Mesenchymal stem cell (in vitro differentiated cells and primary cell): Measurements from ENCODE around the gene RAB4B.

Experiments used
- DNase-seq: peaks from one replicate; pipeline ENCODE4 v3.0.0-alpha.2; 2013
- H2AFZ ChIP-seq: one replicate; pipeline ENCODE4 v1.6.1; 2013; ENCODE audit warnings: low read depth, mild to moderate bottlenecking, control low read depth, inconsistent platforms, low read length, moderate library complexity
- H2AK5ac ChIP-seq: 2 replicates; pipeline ENCODE4 v1.6.1; 2013; ENCODE audit warnings: low read length, moderate library complexity, mild to moderate bottlenecking, inconsistent platforms; ENCODE audit not compliant: severe bottlenecking
- H2BK120ac ChIP-seq: one replicate; pipeline ENCODE4 v1.6.1; 2013; ENCODE audit warnings: low read depth, mild to moderate bottlenecking, inconsistent platforms, low read length, moderate library complexity
- H2BK12ac ChIP-seq, 2 experiments: one replicate each; pipeline ENCODE4 v1.6.1; 2013; ENCODE audit warnings: inconsistent platforms in 2 of 2, low read length in 2 of 2, mild to moderate bottlenecking in 2 of 2, moderate library complexity in 2 of 2, control low read depth in 1 of 2
- H2BK15ac ChIP-seq: one replicate; pipeline ENCODE4 v1.6.1; 2013; ENCODE audit warnings: mild to moderate bottlenecking, low read depth, inconsistent platforms; ENCODE audit not compliant: poor library complexity, severe bottlenecking
- H2BK5ac ChIP-seq: 2 replicates; pipeline ENCODE4 v1.6.1; 2013; ENCODE audit warnings: low read depth, mild to moderate bottlenecking, low read length, control low read depth, inconsistent platforms; ENCODE audit not compliant: poor library complexity, severe bottlenecking
- H3K14ac ChIP-seq, 2 experiments: one replicate each; pipeline ENCODE4 v1.6.1; 2013; ENCODE audit warnings: inconsistent platforms in 2 of 2, low read length in 2 of 2, control low read depth in 1 of 2, mild to moderate bottlenecking in 1 of 2, moderate library complexity in 1 of 2
- H3K18ac ChIP-seq, 2 experiments: one replicate each; pipeline ENCODE4 v1.6.1; 2013; ENCODE audit warnings: inconsistent platforms in 2 of 2, low read length in 2 of 2, control low read depth in 1 of 2, low read depth in 1 of 2, mild to moderate bottlenecking in 1 of 2
- H3K23ac ChIP-seq, 2 experiments: one replicate each; pipeline ENCODE4 v1.6.1; 2013; ENCODE audit warnings: inconsistent platforms in 2 of 2, low read length in 2 of 2, mild to moderate bottlenecking in 2 of 2, moderate library complexity in 2 of 2, control low read depth in 1 of 2
- H3K27ac ChIP-seq: 2 replicates; pipeline ENCODE4 v1.5.1; 2013; ENCODE audit warnings: mild to moderate bottlenecking, moderate library complexity, low read length, control low read depth, inconsistent platforms; ENCODE audit not compliant: poor library complexity, severe bottlenecking
- H3K27me3 ChIP-seq, 2 experiments: 2 replicates each; pipeline versions ENCODE4 v1.6.1 to v1.7.0; 2013; ENCODE audit warnings: low read length in 2 of 2, mild to moderate bottlenecking in 2 of 2, moderate library complexity in 2 of 2, control low read depth in 1 of 2, inconsistent platforms in 1 of 2; ENCODE audit not compliant: control insufficient read depth in 1 of 2, insufficient read depth in 1 of 2
- H3K36me3 ChIP-seq, 2 experiments: 2 replicates each; pipeline versions ENCODE4 v1.6.1 to v1.7.0; 2013; ENCODE audit warnings: low read length in 2 of 2, control low read depth in 1 of 2, inconsistent platforms in 1 of 2, low read depth in 1 of 2, mild to moderate bottlenecking in 1 of 2; ENCODE audit not compliant: insufficient read depth in 2 of 2, control insufficient read depth in 1 of 2
- H3K4ac ChIP-seq, 2 experiments: one replicate each; pipeline ENCODE4 v1.6.1; 2013; ENCODE audit warnings: inconsistent platforms in 2 of 2, low read length in 2 of 2, mild to moderate bottlenecking in 2 of 2, moderate library complexity in 2 of 2, control low read depth in 1 of 2, low read depth in 1 of 2
- H3K4me1 ChIP-seq: 2 replicates; pipeline ENCODE4 v1.6.1; 2013; ENCODE audit warnings: low read depth, low read length, control low read depth; ENCODE audit not compliant: control insufficient read depth, insufficient read depth
- H3K4me2 ChIP-seq: 2 replicates; pipeline ENCODE4 v1.6.1; 2013; ENCODE audit warnings: low read length, mild to moderate bottlenecking, inconsistent platforms; ENCODE audit not compliant: poor library complexity, severe bottlenecking
- H3K4me3 ChIP-seq, 2 experiments: 2 replicates each; pipeline versions ENCODE4 v1.5.1 to v1.7.0; 2013; ENCODE audit warnings: low read length in 2 of 2, mild to moderate bottlenecking in 2 of 2, control low read depth in 1 of 2, low read depth in 1 of 2; ENCODE audit not compliant: insufficient read depth in 1 of 2
- H3K79me1 ChIP-seq: replicated peaks from 2 replicates; pipeline ENCODE4 v1.6.1; 2013; ENCODE audit warnings: mild to moderate bottlenecking, control low read depth, low read length, inconsistent platforms; ENCODE audit not compliant: poor library complexity, severe bottlenecking
- H3K9ac ChIP-seq: 2 replicates; pipeline ENCODE4 v1.7.0; 2013; ENCODE audit warnings: mild to moderate bottlenecking, low read length, moderate library complexity
- H3K9me3 ChIP-seq: 2 replicates; pipeline ENCODE4 v1.7.0; 2013; ENCODE audit warnings: mild to moderate bottlenecking, low read length; ENCODE audit not compliant: control insufficient read depth
- H4K8ac ChIP-seq: one replicate; pipeline ENCODE4 v1.6.1; 2013; ENCODE audit warnings: inconsistent platforms, mild to moderate bottlenecking, low read length, moderate library complexity
- H4K91ac ChIP-seq: one replicate; pipeline ENCODE4 v1.6.1; 2013; ENCODE audit warnings: mild to moderate bottlenecking, low read length, inconsistent platforms
- WGBS: methylation state at CpG from one replicate; pipeline ENCODE4 v1.1.7; 2013; ENCODE audit warnings: mixed read lengths; 5-methylcytosine and 5-hydroxymethylcytosine counted together

The RAB4B gene

GRCh38 chr19:40786060-40787037 is 8.3 kb downstream of the RAB4B start:
- Histone ChIP-seq H2BK120ac (no peak overlapping the region), H3K4ac (no peak overlapping the region), H3K27ac (no peak overlapping the region), H3K14ac (no peak overlapping the region), H3K4me1 (no peaks in the 10 kb centered on the region), H3K9me3 (no peaks in the 10 kb centered on the region), H2BK12ac (no peak overlapping the region), H3K18ac (no peak overlapping the region), H3K27me3 (no peaks in the 10 kb centered on the region), H2BK15ac (no peak overlapping the region), H2BK5ac (no peak overlapping the region), H2AFZ (no peak overlapping the region), H3K9ac (no peak overlapping the region), H3K36me3 (peaks cover 18 to 37% of the 10 kb centered on the region in 2 experiments), H4K91ac (no peak overlapping the region), H3K23ac (no peak overlapping the region), H3K4me2 (no peak overlapping the region), H2AK5ac (no peak overlapping the region), H3K79me1 (peaks cover 5% of the 10 kb centered on the region), H4K8ac (no peak overlapping the region), H3K4me3 (no peak overlapping the region)
- 94% methylated on average over 25 of the region's 25 CpGs for WGBS
- DNase-seq = no peak

DNA sequence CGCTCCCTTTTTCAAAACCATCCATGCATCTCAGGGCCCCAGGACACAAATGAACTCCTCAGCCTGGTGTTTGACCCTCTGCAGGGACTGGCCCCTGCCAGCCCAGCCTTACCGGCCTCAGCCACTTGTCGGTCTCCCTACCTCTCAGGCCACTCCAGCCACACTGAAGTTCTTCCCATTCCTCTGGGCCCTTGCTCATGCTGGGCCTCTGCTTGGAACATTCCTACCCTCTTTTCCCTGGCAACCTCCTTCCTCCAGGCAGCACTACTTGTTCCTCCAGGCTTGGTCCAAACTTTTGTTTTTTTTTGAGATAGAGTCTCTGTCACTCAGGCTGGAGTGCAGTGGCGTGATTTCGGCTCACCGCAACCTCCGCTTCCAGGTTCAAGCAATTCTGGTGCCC is 13.3 kb downstream of the RAB4B start:
- peaks cover 13 to 36% of the 10 kb centered on the region in 2 experiments for H3K36me3 ChIP-seq
- H3K18ac ChIP-seq = peak overlapping the region in 1 of 2 experiments; percentile 21
- no peak overlapping the region for H3K23ac ChIP-seq
- no peak overlapping the region for H2BK15ac ChIP-seq
- WGBS = 78% methylated on average over 7 of the region's 7 CpGs
- H2BK12ac ChIP-seq = no peak overlapping the region
- H2BK5ac ChIP-seq = no peak overlapping the region
- no peaks in the 10 kb centered on the region for H3K4me1 ChIP-seq
- H2AK5ac ChIP-seq = no peak overlapping the region
- H3K4me3 ChIP-seq = no peak overlapping the region
- no peaks in the 10 kb centered on the region for H3K79me1 ChIP-seq
- H4K91ac ChIP-seq = no peak overlapping the region
- H2AFZ ChIP-seq = no peak overlapping the region
- no peak overlapping the region for H3K4ac ChIP-seq
- H2BK120ac ChIP-seq = no peak overlapping the region
- H3K9me3 ChIP-seq = no peaks in the 10 kb centered on the region
- H3K27ac ChIP-seq = no peak overlapping the region
- H3K4me2 ChIP-seq = no peak overlapping the region
- no peaks in the 10 kb centered on the region for H3K27me3 ChIP-seq
- H4K8ac ChIP-seq = no peak overlapping the region
- H3K14ac ChIP-seq = no peak overlapping the region
- no peak overlapping the region for H3K9ac ChIP-seq
- no peak for DNase-seq

DNA sequence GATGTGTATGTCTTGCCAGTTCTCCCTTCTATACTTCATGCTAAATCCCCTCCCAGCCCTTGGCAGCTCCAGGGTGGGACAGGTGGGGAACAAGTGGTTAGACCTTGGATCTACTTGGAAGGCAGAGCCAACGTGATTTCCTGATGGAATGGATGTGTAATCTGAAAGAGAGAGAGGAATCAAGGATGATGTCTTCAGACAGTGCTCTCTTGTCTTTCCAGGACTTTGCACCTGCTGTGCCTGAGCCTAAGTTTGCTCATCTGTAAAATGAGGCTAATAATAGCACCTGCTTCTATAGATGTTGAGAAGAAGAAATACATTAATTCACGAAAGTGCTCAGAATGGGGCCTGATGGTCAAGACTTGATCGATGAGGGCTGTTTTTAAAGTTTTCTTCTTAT is 13.9 kb downstream of the RAB4B start:
- Histone ChIP-seq H3K4ac (no peak overlapping the region), H3K27me3 (no peaks in the 10 kb centered on the region), H2AK5ac (no peak overlapping the region), H3K18ac (no peak overlapping the region), H3K9me3 (no peaks in the 10 kb centered on the region), H2BK15ac (no peak overlapping the region), H3K14ac (no peak overlapping the region), H2BK12ac (peak overlapping the region in 1 of 2 experiments; percentile 18), H3K79me1 (peaks cover 2% of the 10 kb centered on the region), H3K23ac (no peak overlapping the region), H3K9ac (no peak overlapping the region), H3K27ac (no peak overlapping the region), H3K4me2 (no peak overlapping the region), H2BK5ac (no peak overlapping the region), H4K8ac (no peak overlapping the region), H3K36me3 (peaks cover 18 to 34% of the 10 kb centered on the region in 2 experiments), H3K4me1 (no peaks in the 10 kb centered on the region), H2AFZ (no peak overlapping the region), H3K4me3 (no peak overlapping the region), H4K91ac (no peak overlapping the region), H2BK120ac (no peak overlapping the region)
- WGBS = 91% methylated on average over 3 of the region's 3 CpGs
- no peak for DNase-seq

- Histone ChIP-seq H2AFZ (no peak overlapping the region), H3K18ac (peak overlapping the region in 1 of 2 experiments; percentile 55), H3K9ac (peak overlapping the region; percentile 93), H4K8ac (no peak overlapping the region), H2BK5ac (no peak overlapping the region), H2BK15ac (no peak overlapping the region), H3K4me1 (peaks cover 26% of the 10 kb centered on the region), H4K91ac (peak overlapping the region; percentile 15), H2AK5ac (peak overlapping the region; percentile 60), H3K27me3 (no peaks in the 10 kb centered on the region), H3K14ac (peak overlapping the region in 1 of 2 experiments; percentile 64), H3K4me3 (peak overlapping the region in 1 of 2 experiments; percentile 82), H3K79me1 (peaks cover 2% of the 10 kb centered on the region), H2BK12ac (peak overlapping the region in 1 of 2 experiments; percentile 88), H3K36me3 (peaks cover 26 to 34% of the 10 kb centered on the region in 2 experiments), H3K23ac (peak overlapping the region in 1 of 2 experiments; percentile 68), H3K27ac (peak overlapping the region; percentile 91), H3K4me2 (peak overlapping the region; percentile 40), H3K9me3 (no peaks in the 10 kb centered on the region), H3K4ac (peak overlapping the region in 1 of 2 experiments; percentile 27), H2BK120ac (no peak overlapping the region)
- WGBS = 95% methylated on average over 14 of the region's 14 CpGs
- no peak for DNase-seq
Observed at GRCh38 chr19:40797166-40797962, 19.3 kb downstream of the RAB4B start.
